HK-2 (cell line): ENCODE measurements around the gene SEZ6L2.
"Not testable (repeated sequence)": the region's sequence is repeated elsewhere in the genome, so short reads cannot be mapped to it uniquely, and the experiment has no call there.

Source experiments
- DNase-seq: peaks from one replicate; pipeline ENCODE4 v3.0.0-alpha.2; 2018; ENCODE audit not compliant: unreplicated experiment

The SEZ6L2 gene

GRCh38 chr16:29899516-29900101 is at the start of gene SEZ6L2:
SEZ6L2 (minus strand) TSS chr16:29899550; CDS start chr16:29899019, 531 bp downstream.
- peak; percentile 83 for DNase-seq

GRCh38 chr16:29947897-29948296 is 48.5 kb upstream of the SEZ6L2 start:
- DNase-seq: no peak

GRCh38 chr16:29943846-29944799 is 44.8 kb upstream of the SEZ6L2 start:
- peak; percentile 71 for DNase-seq

GRCh38 chr16:29940656-29941055 is 41.3 kb upstream of the SEZ6L2 start:
- DNase-seq: no peak

DNA sequence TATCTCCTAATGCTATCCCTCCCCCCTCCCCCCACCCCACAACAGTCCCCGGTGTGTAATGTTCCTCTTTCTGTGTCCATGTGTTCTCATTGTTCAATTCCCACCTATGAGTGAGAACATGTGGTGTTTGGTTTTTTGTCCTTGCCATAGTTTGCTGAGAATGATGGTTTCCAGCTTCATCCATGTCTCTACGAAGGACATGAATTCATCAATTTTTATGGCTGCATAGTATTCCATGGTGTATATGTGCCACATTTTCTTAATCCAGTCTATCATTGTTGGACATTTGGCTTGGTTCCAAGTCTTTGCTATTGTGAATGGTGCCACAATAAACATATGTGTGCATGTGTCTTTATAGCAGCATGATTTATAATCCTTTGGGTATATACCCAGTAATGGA is 32.4 kb upstream of the SEZ6L2 start:
- DNase-seq: not testable (repeated sequence)

- no peak for DNase-seq
Observed at GRCh38 chr16:29927070-29927905, 27.9 kb upstream of the SEZ6L2 start.

- no peak for DNase-seq
Observed at GRCh38 chr16:29926711-29927052, 27.3 kb upstream of the SEZ6L2 start.

GRCh38 chr16:29925781-29926710 is 26.7 kb upstream of the SEZ6L2 start, which contains the start of gene KCTD13:
KCTD13 (minus strand) TSS chr16:29926226; CDS start chr16:29926033, 193 bp downstream.
- peak; percentile 85 for DNase-seq

DNA sequence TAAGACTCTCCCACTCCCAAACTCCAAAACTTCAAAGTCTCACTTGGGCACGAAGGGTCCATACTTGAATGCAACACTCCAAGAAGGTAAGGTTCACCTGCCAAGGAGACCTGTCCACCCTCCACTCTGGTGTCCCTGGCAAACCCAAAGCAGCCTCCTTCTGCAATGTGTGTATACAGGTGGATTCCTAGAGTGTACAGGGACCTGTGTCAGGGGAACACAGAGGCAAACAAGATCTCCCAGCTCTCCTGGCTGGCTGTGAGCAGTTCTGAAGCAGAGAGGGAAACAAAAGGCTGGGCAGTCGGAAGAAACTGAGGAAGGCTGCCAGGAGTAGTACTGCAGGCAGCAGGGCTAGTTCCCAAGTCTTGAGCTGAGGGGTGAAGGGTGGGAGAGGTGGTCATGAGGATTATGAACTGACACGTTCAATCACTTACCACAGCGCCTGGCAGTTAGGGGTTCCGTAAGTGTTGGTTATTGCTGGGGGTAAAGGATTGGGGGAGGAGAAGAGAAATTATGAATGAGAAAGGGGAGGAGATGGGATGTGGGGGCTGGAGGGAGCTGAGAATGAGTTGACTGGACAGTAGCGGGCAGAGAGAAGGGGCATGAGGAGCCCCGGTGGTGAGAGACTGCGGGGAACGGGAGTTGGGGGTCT is 25.9 kb upstream of the SEZ6L2 start:
- DNase-seq: no peak

DNA sequence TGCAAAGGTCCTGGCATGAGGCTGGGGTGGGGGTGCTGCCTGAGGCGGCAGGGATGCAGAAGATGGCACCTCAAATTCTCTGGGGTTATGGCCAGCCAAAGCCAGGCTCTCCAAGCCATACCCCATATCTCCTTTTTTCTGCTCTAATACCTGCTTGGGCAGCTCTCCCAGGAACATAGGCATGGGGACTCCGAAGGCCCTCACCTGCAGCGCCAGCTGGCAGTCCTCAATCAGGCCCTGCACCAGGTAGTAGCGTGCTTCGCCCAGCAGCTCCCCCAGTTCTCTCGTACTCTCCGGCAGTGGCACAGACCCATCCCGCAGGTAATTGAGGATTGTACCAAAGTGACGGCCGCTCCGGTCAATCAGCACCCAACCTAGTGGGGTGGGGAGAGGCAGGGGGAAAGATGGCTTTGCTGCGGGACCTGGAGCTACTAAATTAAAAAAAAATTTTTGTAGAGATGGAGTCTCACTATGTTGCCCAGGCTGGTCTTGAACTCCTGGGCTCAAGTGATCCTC is 23.7 kb upstream of the SEZ6L2 start:
- no peak for DNase-seq

DNA sequence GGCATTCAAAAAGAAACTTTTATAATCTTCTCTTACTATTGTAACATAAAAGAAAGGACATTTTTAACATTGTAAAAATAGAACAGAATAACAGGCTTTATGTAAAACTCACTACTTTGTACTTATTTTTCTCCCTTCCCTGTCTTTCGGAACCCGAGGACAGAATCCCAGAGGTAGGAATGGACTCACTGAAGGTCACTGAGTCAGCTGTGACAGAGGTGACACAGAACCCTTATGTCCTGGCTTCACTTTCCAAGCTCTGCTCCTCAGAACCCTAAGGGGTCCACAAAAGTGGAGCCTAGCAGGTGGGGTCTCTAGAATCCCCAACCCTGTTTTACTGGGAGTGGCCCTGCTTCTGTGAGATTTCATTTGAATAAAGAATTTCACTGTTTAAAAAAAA is 23.0 kb upstream of the SEZ6L2 start:
- no peak for DNase-seq

- no peak for DNase-seq
Observed at GRCh38 chr16:29921034-29921385, 21.7 kb upstream of the SEZ6L2 start.

- no peak for DNase-seq
Observed at GRCh38 chr16:29920288-29921033, 21.1 kb upstream of the SEZ6L2 start.

DNA sequence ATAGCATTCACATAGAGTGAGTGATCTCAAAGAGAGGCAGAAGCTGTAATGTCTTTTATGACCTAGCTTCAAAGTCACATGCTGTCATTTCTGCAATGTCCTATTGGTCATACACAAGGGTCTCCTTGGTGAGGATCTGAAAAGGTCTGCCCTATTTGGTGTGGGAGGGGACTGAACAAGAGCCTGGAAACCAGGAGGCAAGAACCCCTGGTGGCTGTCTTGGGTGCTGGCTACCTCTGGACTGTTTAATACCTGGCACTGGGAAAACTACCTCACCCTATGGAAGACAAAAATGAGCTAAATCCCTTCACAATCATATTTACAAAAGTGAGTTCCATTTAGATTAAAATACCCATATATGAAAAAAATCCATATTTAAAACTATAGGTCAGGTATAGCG is 17.6 kb upstream of the SEZ6L2 start:
- no peak for DNase-seq

GRCh38 chr16:29915590-29916247 is 16.4 kb upstream of the SEZ6L2 start:
- no peak for DNase-seq

- DNase-seq: no peak
Observed at GRCh38 chr16:29913514-29913913, 14.2 kb upstream of the SEZ6L2 start.

GRCh38 chr16:29912087-29912486 is 12.7 kb upstream of the SEZ6L2 start:
- no peak for DNase-seq

GRCh38 chr16:29911676-29912010 is 12.3 kb upstream of the SEZ6L2 start:
- no peak for DNase-seq
